HG03354 (cell line): ENCODE data around the gene CIDEA.

Source experiments
- ATAC-seq: cut with Tn5 transposase; IDR thresholded peaks from one replicate; pipeline ENCODE4 v1.9.1; 2021; ENCODE audit warnings: mild to moderate bottlenecking; ENCODE audit not compliant: unreplicated experiment, poor library complexity, severe bottlenecking

CIDEA gene

DNA sequence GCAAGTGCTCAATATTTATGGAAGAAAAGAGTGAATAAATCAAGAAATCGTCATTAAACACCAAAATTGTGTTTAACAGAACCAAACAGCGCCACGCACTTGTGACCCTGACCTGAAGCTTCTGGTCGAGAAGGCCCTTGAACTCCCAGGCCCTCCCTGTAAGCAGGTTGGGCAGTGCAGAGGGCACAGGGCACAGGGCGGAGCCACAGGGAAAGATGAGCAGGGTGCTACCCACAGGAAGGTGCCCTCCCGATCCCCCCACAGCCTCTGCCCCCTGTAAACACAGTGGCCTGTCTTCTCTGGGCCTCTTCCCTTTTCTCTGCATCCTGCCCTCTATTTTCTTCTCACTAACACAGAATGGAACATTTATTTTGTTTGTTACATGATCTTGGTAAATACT lies 37.0 kb downstream of the CIDEA start:
- ATAC-seq, result no peak

DNA sequence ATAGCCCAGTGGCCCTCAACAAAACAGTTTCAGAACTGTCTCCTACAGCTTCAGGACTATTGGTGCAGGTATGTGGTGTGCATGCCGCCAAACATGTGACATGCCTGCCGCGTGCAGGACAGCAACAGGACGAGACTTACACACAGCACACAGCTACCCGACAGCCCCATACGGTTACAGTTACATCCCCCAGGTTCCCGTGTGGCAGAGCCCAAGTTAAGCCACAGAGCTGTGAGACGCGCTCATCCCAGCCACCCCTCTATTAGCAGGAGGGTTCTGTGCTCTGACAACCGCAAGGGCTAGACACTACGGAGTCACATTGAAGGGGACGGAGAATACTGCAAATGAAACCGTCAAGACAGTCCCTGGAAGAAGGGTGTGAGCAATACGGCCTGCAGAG lies 37.5 kb downstream of the CIDEA start:
- ATAC-seq, result no peak

- no peak for ATAC-seq
Measured at GRCh38 chr18:12293831-12294230, 39.7 kb downstream of the CIDEA start.

DNA sequence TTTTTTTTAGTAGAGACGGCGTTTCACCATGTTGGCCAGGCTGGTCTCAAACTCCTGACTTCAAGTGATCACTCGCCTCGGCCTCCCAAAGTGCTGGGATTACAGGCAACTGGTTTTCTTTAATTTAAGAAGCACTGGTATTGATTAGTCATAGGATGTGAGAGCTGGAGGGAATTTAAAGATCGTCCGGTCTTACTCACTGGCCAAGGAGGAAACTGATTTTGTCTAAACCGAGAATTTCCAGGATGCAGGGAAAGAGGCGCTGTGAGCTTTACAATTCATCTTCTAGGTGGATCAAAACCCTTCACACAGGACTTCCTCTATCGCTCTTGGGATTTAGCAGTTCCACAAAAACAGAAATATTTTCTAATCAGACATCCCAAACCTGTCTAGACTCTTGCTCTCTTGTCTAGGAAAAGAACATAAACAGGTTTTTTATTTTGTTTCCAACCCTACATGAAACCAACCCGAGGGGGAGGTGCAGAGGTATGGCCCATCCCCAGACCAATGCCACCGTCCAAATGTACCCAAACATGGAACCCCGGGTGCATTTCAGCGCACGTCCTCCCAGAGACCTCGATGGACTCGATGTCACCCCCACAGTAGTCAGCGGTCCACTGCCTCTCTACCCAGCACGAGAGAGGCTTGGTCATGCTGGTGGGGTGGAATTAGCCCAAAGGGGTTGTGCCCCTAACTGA lies 41.4 kb downstream of the CIDEA start:
- ATAC-seq, result no peak

DNA sequence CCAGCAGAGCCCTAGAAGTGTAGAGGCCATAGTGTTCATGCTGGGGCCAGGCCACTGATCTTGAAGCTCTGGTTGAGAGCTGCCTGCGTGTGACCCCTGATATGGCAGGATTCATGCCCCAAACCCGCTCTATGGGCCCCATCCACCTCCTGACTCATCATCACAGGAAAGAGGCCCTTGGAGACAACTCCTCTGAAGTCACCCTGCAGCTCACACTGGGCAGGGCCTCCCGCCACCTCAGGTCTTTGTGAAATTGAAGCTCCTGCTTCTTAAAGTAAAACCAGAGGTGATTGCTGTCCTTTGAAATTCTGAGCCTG lies 41.9 kb downstream of the CIDEA start:
- ATAC-seq, result no peak

DNA sequence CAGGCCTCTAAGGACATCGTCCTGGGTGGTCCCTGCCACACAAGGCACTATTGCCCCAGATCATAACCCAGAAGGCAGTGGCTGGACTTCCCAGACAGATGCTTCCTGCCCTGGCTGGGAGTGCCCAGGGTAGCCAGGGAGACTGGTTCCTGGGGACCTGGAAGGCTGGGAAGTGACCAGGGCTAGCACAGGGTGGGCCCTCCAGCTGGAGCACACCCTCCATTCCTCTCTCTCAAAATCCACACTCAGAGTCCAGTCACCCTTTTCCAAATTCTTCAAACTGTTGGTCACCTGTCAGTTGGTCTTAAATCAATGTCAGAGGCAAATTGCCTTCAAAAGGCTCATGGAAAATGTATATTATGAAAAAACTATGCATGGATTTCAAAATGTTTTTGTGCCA lies 42.3 kb downstream of the CIDEA start:
- ATAC-seq, result no peak

- no peak for ATAC-seq
Measured at GRCh38 chr18:12299862-12300261, 45.7 kb downstream of the CIDEA start.

DNA sequence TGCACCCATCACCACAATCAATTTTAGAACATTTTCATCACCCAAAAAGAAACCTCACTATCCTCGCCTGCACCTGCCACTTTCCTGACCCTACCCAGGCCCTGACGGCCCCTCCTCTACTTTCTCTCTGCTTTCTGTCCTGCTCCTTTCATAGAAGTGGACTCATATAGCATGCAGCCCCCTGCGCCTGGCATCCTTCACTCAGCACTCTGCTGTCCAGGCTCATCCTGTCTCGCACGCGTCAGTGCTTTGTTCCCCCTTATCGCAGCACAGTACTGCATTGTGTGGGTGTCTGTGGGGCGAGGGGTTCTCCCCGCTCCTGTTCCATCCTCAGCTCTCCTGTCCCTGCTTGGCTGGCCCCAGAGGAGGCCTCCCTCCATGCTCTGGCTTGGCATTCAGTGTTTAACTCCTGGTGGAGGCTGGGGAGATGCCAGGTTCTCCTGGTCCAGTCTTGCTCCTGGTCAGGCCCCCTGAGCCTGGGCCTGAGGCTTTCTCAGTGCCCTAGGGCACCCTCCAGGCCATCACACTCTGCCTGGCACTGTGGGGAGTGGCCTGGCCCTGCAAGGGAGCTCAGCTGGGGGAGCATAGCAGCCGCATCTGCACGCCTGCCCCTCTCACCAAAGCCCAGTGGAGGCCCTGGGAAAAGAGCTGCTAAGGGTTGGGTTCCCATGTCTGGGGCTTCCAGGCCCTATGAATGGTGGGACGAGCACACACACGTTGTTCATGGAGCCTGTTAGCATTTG lies 47.3 kb downstream of the CIDEA start:
- no peak for ATAC-seq

GRCh38 chr18:12302391-12303147 lies 48.4 kb downstream of the CIDEA start:
- ATAC-seq, result no peak

- no peak for ATAC-seq
Measured at GRCh38 chr18:12304351-12305210, 50.4 kb downstream of the CIDEA start.

DNA sequence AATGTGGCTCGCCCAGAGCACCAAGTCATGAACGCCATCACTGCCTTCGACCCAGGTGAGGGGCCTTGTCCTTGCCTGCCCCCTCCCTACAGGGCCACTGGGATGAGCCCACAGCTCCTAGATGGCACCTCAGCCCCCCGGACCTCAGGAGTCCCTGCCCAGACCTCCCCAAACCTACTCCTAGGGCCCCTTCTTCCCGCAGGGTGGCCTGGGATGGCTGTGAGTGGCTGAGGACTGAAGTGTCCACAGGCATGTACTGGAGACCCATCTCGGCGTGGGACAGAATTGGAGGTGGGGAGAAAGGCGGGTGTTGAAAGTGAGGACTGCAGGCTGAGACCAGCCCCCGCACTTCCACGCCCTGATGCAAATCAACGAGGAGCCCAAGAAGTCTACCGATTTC lies 51.0 kb downstream of the CIDEA start:
- no peak for ATAC-seq

DNA sequence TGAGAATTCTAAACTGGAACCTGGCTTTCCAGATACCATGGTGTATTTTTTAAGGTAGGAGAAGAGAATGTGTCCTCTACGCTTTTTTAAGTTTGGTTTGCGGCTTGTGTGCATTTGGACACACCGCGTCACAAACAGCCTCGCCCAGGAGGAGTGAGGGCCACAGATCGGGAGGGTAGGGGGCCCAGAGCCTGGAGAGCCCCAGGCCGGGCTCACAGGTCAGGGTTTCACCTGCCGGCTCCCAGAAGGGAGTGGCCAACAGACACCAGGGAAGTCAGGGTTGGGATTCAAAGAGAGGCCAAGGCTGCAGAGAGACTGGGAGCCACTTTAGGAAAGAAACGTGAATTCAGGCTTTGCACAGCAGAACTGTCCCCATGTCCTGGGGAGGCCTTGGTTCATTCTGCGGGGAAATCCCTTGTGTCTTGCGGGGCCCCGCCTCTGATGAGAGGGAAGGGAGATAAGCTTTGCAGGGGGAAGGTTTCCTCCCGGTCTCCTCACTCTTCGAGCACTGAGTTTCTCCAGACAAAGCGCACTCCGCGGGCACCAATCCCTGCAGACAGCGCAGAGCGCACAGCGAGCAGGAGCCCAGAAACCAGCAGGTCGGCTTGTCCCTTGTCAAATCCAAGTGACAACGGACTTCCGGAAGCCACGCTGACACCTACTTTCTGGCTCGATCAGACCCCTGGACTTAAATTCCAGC lies 51.9 kb downstream of the CIDEA start:
- no peak for ATAC-seq

GRCh38 chr18:12306752-12307700 lies 52.9 kb downstream of the CIDEA start:
- peak; percentile 19 for ATAC-seq

GRCh38 chr18:12307701-12308385 lies 53.7 kb downstream of the CIDEA start, which contains the start of gene TUBB6:
TSS of gene TUBB6 (plus strand) at chr18:12308241. CDS start at chr18:12308293, 52 bp downstream.
- ATAC-seq, result peak; percentile 69

- peak; percentile 65 for ATAC-seq
Measured at GRCh38 chr18:12308386-12309100, 54.4 kb downstream of the CIDEA start.

DNA sequence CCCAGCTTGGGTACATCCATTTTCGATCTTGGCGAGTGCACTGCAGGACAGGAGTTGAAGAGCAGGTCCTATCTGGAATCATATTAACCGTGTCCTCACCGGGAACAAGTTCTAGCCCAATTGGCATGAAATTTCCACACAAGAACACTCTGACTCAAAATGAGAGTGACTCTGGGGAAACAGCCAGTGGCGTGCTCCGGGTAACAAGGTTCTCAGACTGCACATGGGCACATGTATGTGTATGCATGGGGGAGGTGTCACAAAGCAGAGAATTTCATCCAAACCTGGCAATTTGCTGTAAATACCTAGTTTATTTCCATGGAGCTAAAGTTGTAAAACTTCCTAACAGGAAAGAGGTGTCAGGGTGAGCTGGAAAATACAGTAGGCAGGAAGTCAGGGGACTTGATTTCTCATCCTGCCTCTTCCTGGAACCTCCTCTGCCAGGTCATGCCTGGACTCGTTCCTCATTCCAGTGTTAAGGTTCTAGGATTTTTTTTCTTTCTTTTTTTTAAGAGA lies 55.6 kb downstream of the CIDEA start:
- ATAC-seq, result no peak

GRCh38 chr18:12310762-12311161 lies 56.6 kb downstream of the CIDEA start:
- ATAC-seq, result no peak
